ENCODE measurements around the gene EYA2.
"Not testable (repeated sequence)": the region's sequence is repeated elsewhere in the genome, so short reads cannot be mapped to it uniquely, and the experiment has no call there.

EYA2 gene

GRCh38 chr20:47204850-47205122 lies 310.1 kb downstream of the EYA2 start:
- DNase-seq (ENCODE audit: low read depth): not testable (repeated sequence)

GRCh38 chr20:47205577-47206123 lies 311.0 kb downstream of the EYA2 start:
- DNase-seq (ENCODE audit: low read depth): peak; percentile 80

- not testable (repeated sequence) for DNase-seq (ENCODE audit: low read depth)
Measured at GRCh38 chr20:47206552-47206951, 311.9 kb downstream of the EYA2 start.

GRCh38 chr20:47206962-47207641 lies 312.5 kb downstream of the EYA2 start:
- no peak for DNase-seq (ENCODE audit: low read depth)

- DNase-seq (ENCODE audit: low read depth): no peak
Measured at GRCh38 chr20:47208534-47209174, 314.0 kb downstream of the EYA2 start.

GRCh38 chr20:47209982-47210381 lies 315.3 kb downstream of the EYA2 start:
- no peak for DNase-seq (ENCODE audit: low read depth)

GRCh38 chr20:47210470-47210869 lies 315.8 kb downstream of the EYA2 start:
- no peak for DNase-seq (ENCODE audit: low read depth)

- DNase-seq (ENCODE audit: low read depth): no peak
Measured at GRCh38 chr20:47211036-47211435, 316.4 kb downstream of the EYA2 start.

GRCh38 chr20:47212606-47213207 lies 318.1 kb downstream of the EYA2 start:
- no peak for DNase-seq (ENCODE audit: low read depth)

GRCh38 chr20:47213966-47214365 lies 319.3 kb downstream of the EYA2 start:
- DNase-seq (ENCODE audit: low read depth): no peak

- DNase-seq (ENCODE audit: low read depth): no peak
Measured at GRCh38 chr20:47215653-47216397, 321.2 kb downstream of the EYA2 start.

- DNase-seq (ENCODE audit: low read depth): no peak
Measured at GRCh38 chr20:47216819-47217410, 322.3 kb downstream of the EYA2 start.

- no peak for DNase-seq (ENCODE audit: low read depth)
Measured at GRCh38 chr20:47217482-47218446, 323.1 kb downstream of the EYA2 start.

GRCh38 chr20:47220161-47220582 lies 325.5 kb downstream of the EYA2 start:
- DNase-seq (ENCODE audit: low read depth): no peak

- no peak for DNase-seq (ENCODE audit: low read depth)
Measured at GRCh38 chr20:47221036-47221625, 326.5 kb downstream of the EYA2 start.

- no peak for DNase-seq (ENCODE audit: low read depth)
Measured at GRCh38 chr20:47222468-47223119, 328.0 kb downstream of the EYA2 start.

- no peak for DNase-seq (ENCODE audit: low read depth)
Measured at GRCh38 chr20:47223896-47224295, 329.3 kb downstream of the EYA2 start.

GRCh38 chr20:47224300-47224791 lies 329.7 kb downstream of the EYA2 start:
- DNase-seq (ENCODE audit: low read depth): no peak

- DNase-seq (ENCODE audit: low read depth): no peak
Measured at GRCh38 chr20:47224857-47225256, 330.2 kb downstream of the EYA2 start.

GRCh38 chr20:47225458-47225857 lies 330.8 kb downstream of the EYA2 start:
- no peak for DNase-seq (ENCODE audit: low read depth)

All from iris pigment epithelial cell (primary cell).